Measurements from ENCODE around the gene CHMP1A.

DNA sequence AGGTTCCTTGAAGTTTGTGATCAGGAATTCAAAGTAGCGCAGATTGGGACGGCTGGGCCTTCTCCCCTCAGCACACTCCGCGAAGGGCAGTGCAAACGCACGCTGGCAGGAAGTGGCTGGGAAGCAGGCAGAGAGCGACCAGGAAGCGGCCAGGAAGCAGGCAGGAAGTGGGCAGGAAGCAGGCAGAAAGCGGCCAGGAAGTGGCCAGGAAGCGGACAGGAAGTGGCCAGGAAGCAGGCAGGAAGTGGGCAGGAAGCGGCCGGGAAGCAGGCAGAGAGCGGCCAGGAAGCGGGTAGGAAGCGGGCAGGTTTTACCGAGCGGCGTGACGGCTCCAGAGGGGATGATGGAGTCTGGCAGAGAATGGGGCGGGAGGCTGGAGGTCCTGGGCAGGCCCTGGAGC is 40.9 kb downstream of the CHMP1A start:
- TF ChIP-seq EZH2 (IDR thresholded peaks at IDR 0.05), result no peak
- TF ChIP-seq POLR2AphosphoS5 (IDR thresholded peaks at IDR 0.05; ENCODE audit: borderline replicate concordance, low read depth, low read length), result 0 out of 2 replicates have a peak, but pooled peaks have one; percentile 45
- no peak for TF ChIP-seq FOXP2 (optimal IDR thresholded peaks at IDR 0.05; ENCODE audit: control extremely low read depth, extremely low read length, insufficient read depth)

All from SK-N-MC (cell line).